HFFc6 (cell line): ENCODE data around the gene SDC3. TPM values are rescaled to one million over a fixed set of nuclear protein-coding genes. Genes with fewer than 3 reads are reported as not detected.
"Not testable (repeated sequence)": the region's sequence is repeated elsewhere in the genome, so short reads cannot be mapped to it uniquely, and the experiment has no call there.

Source experiments
- DNase-seq: peaks from one replicate; pipeline ENCODE4 v3.0.0-alpha.2; 2018
- H3K27ac Mint-ChIP-seq: 2 replicates; pipeline ENCODE4 v1.8.0; 2020; ENCODE audit warnings: mild to moderate bottlenecking, mixed read lengths
- H3K27me3 Mint-ChIP-seq: 2 replicates; pipeline ENCODE4 v1.8.0; 2021; ENCODE audit warnings: mild to moderate bottlenecking, moderate library complexity, mixed read lengths; ENCODE audit not compliant: insufficient read depth
- H3K36me3 Mint-ChIP-seq: 2 replicates; pipeline ENCODE4 v1.8.0; 2021; ENCODE audit warnings: low read depth, mixed read lengths
- H3K4me1 Mint-ChIP-seq: 2 replicates; pipeline ENCODE4 v1.8.0; 2020; ENCODE audit warnings: low read depth, mixed read lengths
- H3K4me3 Mint-ChIP-seq: 2 replicates; pipeline ENCODE4 v1.8.0; 2020; ENCODE audit warnings: mild to moderate bottlenecking, moderate library complexity, mixed read lengths
- H3K9me3 Mint-ChIP-seq: 2 replicates; pipeline ENCODE4 v1.8.0; 2020; ENCODE audit warnings: mild to moderate bottlenecking, mixed read lengths
- CTCF ChIP-seq: fragments of 200-600 bp; sonication (generic); IDR thresholded peaks from 2 replicates; pipeline ENCODE4 v1.5.0; 2021; ENCODE audit warnings: antibody characterized with exemption, mild to moderate bottlenecking
- total RNA-seq, 6 experiments: library from RNA; stranded (reverse); fragmentation: NEBNext Ultra II Directional; extraction: Animal tissue kit (Norgen Biotek cat#: 25700); gene quantifications; 2 replicates in 1 of 6; 3 replicates in 5 of 6; pipeline ENCODE4 v1.2.3, GENCODE V29; 2021

The SDC3 gene
- total RNA-seq, 6 experiments from 2014 or later: 50.9 to 60.5 (median 56.7) TPM

DNA sequence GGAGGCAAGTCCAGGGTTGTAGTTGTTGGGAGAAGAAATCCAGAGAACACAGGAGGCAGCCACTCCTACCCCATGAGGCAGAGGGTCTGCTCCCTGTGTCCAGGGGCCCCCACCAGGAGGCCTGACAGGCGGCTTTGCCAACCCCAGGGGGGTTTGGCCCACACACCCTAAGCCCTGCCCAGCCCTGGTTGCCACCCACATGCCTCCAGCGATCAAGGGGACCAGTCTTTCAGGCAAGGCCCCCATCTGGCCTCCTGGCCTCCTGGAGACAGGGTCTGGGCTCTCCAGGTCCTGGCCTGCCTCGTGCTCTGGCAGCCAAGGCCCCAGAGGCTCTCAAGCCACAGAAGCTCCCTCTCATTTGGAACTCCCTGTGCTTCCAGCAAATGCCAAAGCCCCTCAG lies 38.5 kb downstream of the SDC3 start:
- Mint-ChIP-seq H3K27me3 (peaks cover 3% of the 10 kb centered on the region; the same call in 1 of the 2 replicates), H3K36me3 (peaks cover 21% of the 10 kb centered on the region), H3K27ac (no peak overlapping the region), H3K4me1 (peaks cover 7% of the 10 kb centered on the region; the same call in 1 of the 2 replicates), H3K4me3 (no peak overlapping the region), H3K9me3 (peaks cover 18% of the 10 kb centered on the region; the same call in 1 of the 2 replicates)
- TF ChIP-seq CTCF: no peak
- no peak for DNase-seq

DNA sequence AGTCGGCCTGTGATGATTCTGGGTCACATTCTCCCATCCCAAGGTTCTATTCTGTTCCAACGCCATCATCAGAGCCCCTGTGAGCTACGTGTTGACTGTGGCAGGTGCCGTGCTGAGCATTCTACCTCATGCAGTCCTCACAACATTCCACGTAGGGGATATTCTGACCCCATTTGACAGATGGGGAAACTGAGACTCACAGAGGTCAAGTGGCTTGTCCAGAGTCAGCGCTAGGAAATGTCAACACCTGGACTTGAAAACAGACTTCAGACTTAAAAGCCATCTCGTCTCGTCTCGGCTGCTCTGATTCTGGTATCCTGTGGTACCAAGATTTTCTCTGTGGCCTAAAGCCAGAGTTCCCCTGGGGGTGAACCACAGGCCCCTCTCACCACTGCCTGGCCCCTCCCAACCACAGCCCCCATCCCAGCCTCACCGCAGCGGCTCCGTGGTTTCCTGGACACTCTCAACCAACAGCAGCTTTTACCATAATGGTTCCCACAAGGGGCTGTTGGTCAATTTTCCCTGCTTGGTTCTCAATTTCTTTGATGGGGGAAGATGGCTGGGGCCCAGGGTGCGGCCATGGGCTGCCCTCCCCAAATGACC lies 39.6 kb downstream of the SDC3 start:
- Mint-ChIP-seq H3K4me1 (peaks cover 7% of the 10 kb centered on the region; the same call in 1 of the 2 replicates), H3K27me3 (peaks cover 3% of the 10 kb centered on the region; the same call in 1 of the 2 replicates), H3K36me3 (peaks cover 21% of the 10 kb centered on the region), H3K4me3 (no peak overlapping the region), H3K27ac (no peak overlapping the region), H3K9me3 (peaks cover 18% of the 10 kb centered on the region; the same call in 1 of the 2 replicates)
- no peak for DNase-seq
- no peak for TF ChIP-seq CTCF

DNA sequence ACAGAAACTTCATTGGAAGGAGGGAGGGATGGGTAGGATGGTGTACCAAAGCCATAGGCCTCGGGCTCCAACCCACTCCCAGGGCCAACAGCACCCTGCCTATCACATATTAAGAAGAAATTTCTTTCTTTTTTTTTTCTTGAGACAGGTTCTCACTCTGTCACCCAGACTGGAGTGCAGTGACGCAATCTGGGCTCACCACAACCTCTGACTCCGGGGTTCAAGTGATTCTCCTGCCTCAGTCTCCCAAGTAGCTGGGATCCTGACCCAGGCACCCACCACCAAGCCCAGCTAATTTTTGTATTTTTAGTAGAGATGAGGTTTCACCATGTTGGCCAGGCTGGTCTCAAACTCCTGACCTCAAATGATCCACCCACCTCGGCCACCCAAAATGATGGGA lies 40.5 kb downstream of the SDC3 start:
- H3K27ac Mint-ChIP-seq, H3K4me1 Mint-ChIP-seq, DNase-seq, H3K4me3 Mint-ChIP-seq, H3K27me3 Mint-ChIP-seq: not testable (repeated sequence)
- Mint-ChIP-seq H3K9me3 (peaks cover 11% of the 10 kb centered on the region; the same call in 1 of the 2 replicates), H3K36me3 (peaks cover 12% of the 10 kb centered on the region; the same call in 1 of the 2 replicates)

DNA sequence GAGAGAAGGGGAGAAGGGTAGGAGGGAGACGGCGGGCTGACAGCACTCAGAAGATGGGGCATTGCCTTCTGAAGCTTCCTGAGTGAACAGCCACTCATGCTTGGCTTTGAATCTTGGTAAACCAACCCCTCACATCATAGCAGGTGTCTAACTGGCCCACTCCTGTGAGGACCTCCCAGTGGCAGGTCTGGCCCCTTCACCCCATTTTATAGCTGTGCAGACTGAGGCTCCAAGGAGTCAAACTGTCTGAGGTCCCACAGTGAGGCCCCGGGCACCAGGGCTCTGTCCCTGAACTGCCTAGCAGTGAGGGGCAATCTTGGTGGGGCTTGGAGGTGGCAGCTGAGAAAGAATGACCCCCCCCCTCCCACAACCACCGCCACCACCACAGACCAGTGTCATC lies 41.0 kb downstream of the SDC3 start:
- no peak overlapping the region for H3K27ac Mint-ChIP-seq
- no peak for DNase-seq
- H3K27me3 Mint-ChIP-seq: peaks cover 6% of the 10 kb centered on the region
- peaks cover 6% of the 10 kb centered on the region; the same call in 1 of the 2 replicates for H3K9me3 Mint-ChIP-seq
- peaks cover 6% of the 10 kb centered on the region; the same call in 1 of the 2 replicates for H3K4me1 Mint-ChIP-seq
- no peak overlapping the region for H3K4me3 Mint-ChIP-seq
- no peak for TF ChIP-seq CTCF
- peaks cover 7% of the 10 kb centered on the region; the same call in 1 of the 2 replicates for H3K36me3 Mint-ChIP-seq

- no peaks in the 10 kb centered on the region for H3K36me3 Mint-ChIP-seq
- no peak for DNase-seq
- no peak overlapping the region for H3K27ac Mint-ChIP-seq
- H3K9me3 Mint-ChIP-seq: no peaks in the 10 kb centered on the region
- no peaks in the 10 kb centered on the region for H3K4me1 Mint-ChIP-seq
- no peak for TF ChIP-seq CTCF
- no peak overlapping the region for H3K4me3 Mint-ChIP-seq
- H3K27me3 Mint-ChIP-seq: peaks cover 6% of the 10 kb centered on the region
Observed at GRCh38 chr1:30866594-30866993, 42.0 kb downstream of the SDC3 start.

- DNase-seq: no peak
- no peak overlapping the region for H3K27ac Mint-ChIP-seq
- H3K9me3 Mint-ChIP-seq: no peaks in the 10 kb centered on the region
- no peaks in the 10 kb centered on the region for H3K36me3 Mint-ChIP-seq
- H3K4me3 Mint-ChIP-seq: no peak overlapping the region
- peaks cover 4% of the 10 kb centered on the region for H3K4me1 Mint-ChIP-seq
- TF ChIP-seq CTCF: no peak
- H3K27me3 Mint-ChIP-seq: peaks cover 8% of the 10 kb centered on the region
Observed at GRCh38 chr1:30864681-30865080, 43.9 kb downstream of the SDC3 start.
